Erythroblast (primary cell): ENCODE results near the gene ENOX2.

Source experiments
- GATA1 ChIP-seq: IDR thresholded peaks from 2 replicates; pipeline ENCODE4 v1.6.1; 2011; ENCODE audit warnings: low read depth, mild to moderate bottlenecking, control low read depth, low read length, moderate library complexity
- POLR2A ChIP-seq: IDR thresholded peaks from 2 replicates; pipeline ENCODE4 v1.6.1; 2011; ENCODE audit warnings: mild to moderate bottlenecking, low read length

GRCh38 chrX:130652824-130653578 is 250.0 kb downstream of the ENOX2 start:
- no peak for TF ChIP-seq POLR2A
- no peak for TF ChIP-seq GATA1
